GM10266 (cell line): ENCODE measurements around the gene PRDM7.

Experiments used
- DNase-seq: peaks from one replicate; pipeline ENCODE4 v3.0.0; 2012; ENCODE audit errors: extremely low spot score
- TF ChIP-seq, protein P1 (sequence below): IDR thresholded peaks from 2 replicates; pipeline ENCODE4 v1.5.1; 2012; ENCODE audit warnings: mild to moderate bottlenecking, low read depth; ENCODE audit not compliant: control insufficient read depth, insufficient read depth; ENCODE audit errors: missing control alignments

The PRDM7 gene

DNA sequence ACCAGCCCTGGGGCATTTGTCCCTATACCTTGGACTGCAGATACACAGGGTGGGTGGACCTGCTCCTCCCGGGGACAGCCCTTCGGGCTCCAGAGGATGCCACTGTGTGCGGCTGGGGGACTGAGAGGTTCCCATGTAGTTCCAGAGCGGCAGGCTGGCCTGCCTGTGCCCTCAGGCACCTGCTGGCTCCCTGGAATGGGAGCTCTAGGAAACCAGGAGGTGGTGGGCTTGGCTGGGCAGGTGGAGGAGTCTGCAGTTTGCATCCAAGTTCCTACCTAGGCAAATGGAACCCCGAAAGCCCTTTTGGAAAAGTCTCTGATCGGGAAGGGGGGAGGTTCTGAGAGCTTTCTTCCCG lies 58.9 kb downstream of the PRDM7 start:
- TF ChIP-seq, protein P1, sequence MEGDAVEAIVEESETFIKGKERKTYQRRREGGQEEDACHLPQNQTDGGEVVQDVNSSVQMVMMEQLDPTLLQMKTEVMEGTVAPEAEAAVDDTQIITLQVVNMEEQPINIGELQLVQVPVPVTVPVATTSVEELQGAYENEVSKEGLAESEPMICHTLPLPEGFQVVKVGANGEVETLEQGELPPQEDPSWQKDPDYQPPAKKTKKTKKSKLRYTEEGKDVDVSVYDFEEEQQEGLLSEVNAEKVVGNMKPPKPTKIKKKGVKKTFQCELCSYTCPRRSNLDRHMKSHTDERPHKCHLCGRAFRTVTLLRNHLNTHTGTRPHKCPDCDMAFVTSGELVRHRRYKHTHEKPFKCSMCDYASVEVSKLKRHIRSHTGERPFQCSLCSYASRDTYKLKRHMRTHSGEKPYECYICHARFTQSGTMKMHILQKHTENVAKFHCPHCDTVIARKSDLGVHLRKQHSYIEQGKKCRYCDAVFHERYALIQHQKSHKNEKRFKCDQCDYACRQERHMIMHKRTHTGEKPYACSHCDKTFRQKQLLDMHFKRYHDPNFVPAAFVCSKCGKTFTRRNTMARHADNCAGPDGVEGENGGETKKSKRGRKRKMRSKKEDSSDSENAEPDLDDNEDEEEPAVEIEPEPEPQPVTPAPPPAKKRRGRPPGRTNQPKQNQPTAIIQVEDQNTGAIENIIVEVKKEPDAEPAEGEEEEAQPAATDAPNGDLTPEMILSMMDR: no peak
- DNase-seq: no peak

DNA sequence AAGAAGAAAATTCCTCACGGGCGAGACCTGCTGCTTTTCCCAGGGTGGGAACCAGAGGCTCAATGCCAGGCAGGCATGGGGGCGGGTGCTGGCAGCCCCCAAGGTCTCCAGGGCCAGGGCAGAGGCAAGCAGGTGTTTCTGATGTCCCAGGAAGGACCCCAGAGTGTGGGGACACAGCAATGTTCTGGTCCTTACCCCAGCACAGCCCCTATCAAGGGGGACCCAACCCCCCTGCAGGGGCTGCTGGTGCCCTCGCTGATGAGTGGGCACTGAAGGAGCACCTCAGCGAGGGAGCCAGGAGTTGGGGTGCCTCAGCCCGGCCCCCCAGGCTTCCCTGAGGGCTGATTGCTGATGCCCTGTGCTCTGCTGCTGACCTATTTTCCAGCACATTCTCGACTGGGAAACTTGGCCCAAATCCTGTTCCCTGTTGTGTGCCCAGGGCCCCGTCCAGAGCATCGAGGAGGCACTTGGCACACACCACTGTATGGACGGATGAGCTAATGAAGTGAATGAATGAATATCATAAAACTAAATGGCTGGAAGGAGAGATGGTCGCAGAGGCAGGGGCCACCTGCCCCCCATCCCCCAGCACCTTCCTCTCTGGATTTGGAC lies 60.7 kb downstream of the PRDM7 start:
- no peak for DNase-seq
- TF ChIP-seq, protein P1: no peak

DNA sequence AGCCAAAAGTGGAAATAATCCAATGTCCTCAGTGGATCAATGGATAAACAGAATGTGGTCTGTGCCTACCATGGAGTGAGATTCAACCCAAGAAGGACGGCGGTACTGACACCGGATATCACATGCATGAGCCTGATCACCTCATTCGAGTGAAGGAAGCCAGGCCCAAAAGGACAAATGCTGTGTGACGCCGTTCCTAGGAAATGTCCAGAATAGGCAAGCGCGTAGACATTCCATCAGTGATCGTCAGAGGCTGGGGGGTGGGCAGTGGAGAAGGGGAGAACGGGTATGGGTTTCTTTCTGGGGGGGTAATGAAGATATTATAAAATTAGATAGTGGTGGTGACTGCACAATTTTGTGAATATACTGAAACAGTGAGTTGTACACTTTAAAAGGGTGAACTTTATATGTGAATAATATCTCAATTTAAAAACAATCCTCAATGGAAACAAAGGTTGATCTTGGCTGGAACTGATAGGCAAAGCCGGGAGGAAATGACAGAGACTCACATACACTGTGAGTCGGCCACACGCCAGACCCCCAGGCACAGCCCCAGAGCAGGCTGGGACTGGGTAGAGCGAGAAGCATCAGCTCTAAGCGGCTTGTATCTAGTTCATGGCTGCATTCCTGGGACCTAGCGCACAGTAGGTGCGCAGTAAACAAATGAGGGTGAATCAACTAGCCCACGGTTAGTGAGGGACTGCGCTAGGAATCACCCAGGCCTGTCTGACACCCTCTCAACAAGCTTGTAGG lies 61.4 kb downstream of the PRDM7 start:
- no peak for DNase-seq
- TF ChIP-seq, protein P1: no peak

DNA sequence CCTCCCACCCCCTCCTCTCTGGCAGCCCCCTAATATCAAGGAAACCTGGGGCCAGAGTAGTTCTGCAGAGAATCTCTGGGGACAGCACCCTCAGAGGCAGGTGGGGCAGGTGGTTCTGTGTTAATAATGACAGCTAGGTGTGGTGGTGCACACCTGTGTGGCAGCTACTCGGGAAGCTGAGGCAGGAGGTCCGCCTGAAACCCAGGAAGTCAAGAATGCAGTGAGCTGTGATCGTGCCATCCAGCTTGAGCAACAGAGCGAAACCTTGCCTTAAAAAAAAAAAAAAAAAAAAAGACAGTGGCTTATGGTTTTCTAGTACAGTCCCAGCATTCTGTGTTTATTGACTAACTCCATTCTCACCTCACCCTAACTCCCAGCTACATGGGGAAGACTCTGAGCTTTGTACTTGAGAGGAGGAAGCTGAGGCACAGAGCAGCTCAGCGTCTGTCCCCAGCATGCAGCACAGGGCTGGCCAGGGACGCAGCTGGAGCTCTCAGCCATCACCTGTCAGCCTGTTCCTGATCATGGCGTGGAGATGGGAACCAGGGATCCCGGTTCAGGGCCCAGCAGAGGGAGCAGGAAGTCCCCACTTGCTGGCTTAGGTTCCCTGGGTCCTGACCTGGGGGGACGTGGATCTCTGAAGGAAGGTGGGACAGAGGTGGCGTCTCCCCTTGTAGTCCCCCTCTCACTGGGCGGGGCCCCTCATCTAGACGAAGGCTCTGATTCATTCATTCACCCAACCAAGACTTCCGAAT lies 64.0 kb downstream of the PRDM7 start:
- TF ChIP-seq, protein P1: no peak
- no peak for DNase-seq

DNA sequence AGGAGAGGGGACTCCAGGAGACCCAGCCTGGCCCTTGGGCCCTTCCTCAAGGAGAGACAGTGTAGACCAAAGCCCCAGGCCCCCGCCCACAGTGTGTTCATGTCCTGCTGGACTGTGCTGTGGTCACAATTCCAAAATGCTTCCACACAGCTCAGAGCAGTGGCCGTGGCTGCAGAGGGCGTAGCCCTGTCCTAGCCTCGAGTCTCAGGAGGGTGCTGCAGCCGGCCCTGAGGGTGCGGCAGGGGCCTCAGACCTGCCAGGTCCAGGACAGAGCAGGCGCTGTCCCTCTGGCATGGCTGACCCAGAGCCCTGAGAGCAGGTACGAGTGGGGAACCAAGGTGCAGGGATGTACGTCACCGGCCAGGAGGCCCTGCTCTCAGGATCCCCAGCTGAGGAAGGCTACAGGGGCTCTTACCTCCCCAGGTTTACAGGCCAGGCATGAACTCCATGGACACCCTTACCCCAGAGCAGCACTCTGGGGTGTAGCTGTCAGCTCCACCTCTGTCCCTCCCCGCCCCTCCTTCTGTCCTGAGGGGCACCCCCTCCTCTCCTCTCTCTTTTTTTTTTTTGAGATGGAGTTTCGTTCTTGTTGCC lies 65.1 kb downstream of the PRDM7 start:
- TF ChIP-seq, protein P1: no peak
- DNase-seq: no peak

DNA sequence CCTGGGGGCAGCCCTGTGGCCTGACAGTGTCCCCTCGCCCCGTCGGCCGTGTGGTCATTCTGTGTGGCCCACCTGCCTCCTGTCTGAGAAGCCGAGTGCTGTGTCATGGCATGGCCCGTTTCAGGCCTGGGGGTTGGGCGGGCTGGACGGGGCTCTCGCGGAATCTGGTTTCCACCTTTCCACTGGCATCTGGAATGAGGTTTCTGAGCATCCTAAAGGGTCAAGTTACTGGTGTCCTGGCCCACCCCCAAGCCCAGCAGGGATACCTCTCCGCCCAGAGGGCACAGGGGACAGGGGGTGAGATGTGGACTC lies 65.7 kb downstream of the PRDM7 start:
- TF ChIP-seq, protein P1: no peak
- DNase-seq: no peak
